ENCODE measurements around the gene EEF1AKMT3.

Gene EEF1AKMT3

DNA sequence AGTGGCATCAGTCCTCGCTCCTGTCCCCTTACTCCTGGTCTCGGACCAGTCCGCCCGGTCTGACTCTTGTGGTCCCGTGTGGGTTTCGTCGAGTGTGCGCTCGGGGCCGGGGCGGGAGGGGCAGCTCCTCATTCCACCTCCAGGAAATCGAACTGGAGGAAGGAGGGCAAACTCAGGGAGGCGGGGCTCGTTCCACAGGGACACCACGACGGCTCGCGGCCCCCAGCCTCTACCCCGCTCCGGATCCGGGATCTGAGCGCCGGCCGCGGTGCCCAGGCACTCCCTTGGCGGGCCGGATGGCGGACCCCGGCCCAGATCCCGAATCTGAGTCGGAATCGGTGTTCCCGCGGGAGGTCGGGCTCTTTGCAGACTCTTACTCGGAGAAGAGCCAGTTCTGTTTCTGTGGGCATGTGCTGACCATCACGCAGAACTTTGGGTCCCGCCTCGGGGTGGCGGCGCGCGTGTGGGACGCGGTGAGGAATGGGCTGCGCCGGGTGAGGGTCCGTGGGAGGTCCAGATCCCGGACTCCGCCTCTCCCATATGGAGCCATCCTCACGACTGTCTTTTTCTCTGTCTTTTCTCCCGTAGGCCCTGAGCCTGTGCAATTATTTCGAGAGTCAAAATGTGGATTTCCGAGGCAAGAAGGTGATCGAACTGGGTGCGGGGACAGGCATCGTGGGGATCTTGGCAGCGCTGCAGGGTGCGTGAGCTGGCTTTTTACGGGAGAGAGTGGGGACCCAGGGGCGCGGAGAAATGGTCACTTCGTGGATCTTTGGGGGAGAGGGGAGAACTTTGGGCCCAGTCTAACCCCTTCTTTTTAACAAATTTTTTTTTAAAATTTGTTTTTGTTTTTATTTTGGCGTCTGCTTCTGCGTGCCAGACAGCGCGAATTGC is at the start of gene EEF1AKMT3:
TSS of gene EEF1AKMT3 (plus strand) at position 186 of the 894 bp plus-strand sequence. CDS start at position 297, 111 bp downstream.
- TF ChIP-seq, protein P1, sequence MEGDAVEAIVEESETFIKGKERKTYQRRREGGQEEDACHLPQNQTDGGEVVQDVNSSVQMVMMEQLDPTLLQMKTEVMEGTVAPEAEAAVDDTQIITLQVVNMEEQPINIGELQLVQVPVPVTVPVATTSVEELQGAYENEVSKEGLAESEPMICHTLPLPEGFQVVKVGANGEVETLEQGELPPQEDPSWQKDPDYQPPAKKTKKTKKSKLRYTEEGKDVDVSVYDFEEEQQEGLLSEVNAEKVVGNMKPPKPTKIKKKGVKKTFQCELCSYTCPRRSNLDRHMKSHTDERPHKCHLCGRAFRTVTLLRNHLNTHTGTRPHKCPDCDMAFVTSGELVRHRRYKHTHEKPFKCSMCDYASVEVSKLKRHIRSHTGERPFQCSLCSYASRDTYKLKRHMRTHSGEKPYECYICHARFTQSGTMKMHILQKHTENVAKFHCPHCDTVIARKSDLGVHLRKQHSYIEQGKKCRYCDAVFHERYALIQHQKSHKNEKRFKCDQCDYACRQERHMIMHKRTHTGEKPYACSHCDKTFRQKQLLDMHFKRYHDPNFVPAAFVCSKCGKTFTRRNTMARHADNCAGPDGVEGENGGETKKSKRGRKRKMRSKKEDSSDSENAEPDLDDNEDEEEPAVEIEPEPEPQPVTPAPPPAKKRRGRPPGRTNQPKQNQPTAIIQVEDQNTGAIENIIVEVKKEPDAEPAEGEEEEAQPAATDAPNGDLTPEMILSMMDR (conservative IDR thresholded peaks at IDR 0.05) = no peak
- peak within 1 kb of the TSS; percentile 98 for H3K27ac ChIP-seq

GRCh38 chr12:57722716-57723629 is 49.4 kb upstream of the EEF1AKMT3 start:
- TF ChIP-seq, protein P1 (conservative IDR thresholded peaks at IDR 0.05) = no peak
- no peak overlapping the region for H3K27ac ChIP-seq

GRCh38 chr12:57723630-57723962 is 48.8 kb upstream of the EEF1AKMT3 start:
- no peak overlapping the region for H3K27ac ChIP-seq
- TF ChIP-seq, protein P1 (conservative IDR thresholded peaks at IDR 0.05) = no peak

DNA sequence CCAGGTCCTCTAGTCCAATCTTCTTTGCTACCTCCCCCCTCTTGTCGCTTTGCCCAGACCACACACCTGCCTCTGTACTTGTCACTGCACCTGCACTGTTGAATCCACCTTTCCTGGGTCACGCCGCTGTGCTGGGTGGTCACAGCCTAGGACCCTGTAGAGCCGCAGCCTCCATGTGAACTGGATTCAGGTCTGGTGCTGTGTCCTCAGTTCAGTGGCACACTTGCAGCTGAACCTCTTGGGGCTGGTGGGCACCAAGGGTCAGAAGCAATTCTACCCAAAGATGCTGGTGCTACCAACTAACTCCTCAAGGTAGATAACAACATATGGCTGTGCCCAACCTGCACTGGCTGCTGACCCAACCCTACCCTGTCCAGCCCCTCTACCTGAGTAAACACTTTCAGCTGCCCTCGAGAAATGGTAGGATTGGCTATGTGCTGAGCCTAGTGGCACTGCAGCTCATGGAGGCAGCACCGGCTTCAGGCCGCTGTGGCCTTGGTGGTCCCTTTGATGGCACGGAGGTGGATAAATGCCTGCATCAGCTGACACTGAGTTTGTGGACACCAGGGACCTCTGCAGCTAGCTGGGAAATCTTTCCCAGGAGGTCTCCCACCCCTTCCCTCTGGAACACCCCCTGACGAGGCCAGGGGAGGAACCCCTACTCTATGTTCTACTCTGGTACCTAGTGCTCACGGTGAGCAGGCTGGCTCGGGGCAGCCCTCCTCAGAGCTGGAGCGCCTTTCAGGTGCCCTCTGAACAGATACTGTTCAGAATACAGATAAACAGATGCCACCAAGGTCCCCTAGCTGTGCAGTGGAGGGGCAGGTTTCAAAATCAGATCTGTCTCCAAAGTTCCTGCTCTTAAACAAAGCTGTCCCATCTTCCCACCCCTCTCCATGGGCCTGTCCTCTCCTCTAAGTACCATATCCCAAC is 48.1 kb upstream of the EEF1AKMT3 start:
- TF ChIP-seq, protein P1 (conservative IDR thresholded peaks at IDR 0.05) = no peak
- no peak overlapping the region for H3K27ac ChIP-seq

GRCh38 chr12:57724936-57725740 is 47.3 kb upstream of the EEF1AKMT3 start:
- no peak overlapping the region for H3K27ac ChIP-seq
- TF ChIP-seq, protein P1 (conservative IDR thresholded peaks at IDR 0.05) = no peak

GRCh38 chr12:57725851-57726150 is 46.6 kb upstream of the EEF1AKMT3 start:
- H3K27ac ChIP-seq = peak overlapping the region; percentile 88
- TF ChIP-seq, protein P1 (conservative IDR thresholded peaks at IDR 0.05) = no peak
